Activated CD8-positive, alpha-beta memory T cell treated with anti-CD3 and anti-CD28 coated beads for 36 hours (primary cell): Measurements from ENCODE around the gene IDI2. TPM values are rescaled to one million over a fixed set of nuclear protein-coding genes. Genes with fewer than 3 reads are reported as not detected.

Experiments
- CTCF ChIA-PET: fragments of 350-600 bp; sonication (Branson Sonifier 250); formaldehyde crosslinking; loops from one replicate; lab custom pipeline; 2021; ENCODE audit warnings: antibody characterized with exemption; lab: Charles Lee
- POLR2A ChIA-PET: fragments of 350-600 bp; sonication (Branson Sonifier 250); formaldehyde crosslinking; loops from one replicate; lab custom pipeline; 2021; ENCODE audit warnings: antibody characterized with exemption; lab: Charles Lee
- total RNA-seq, 2 experiments: library from RNA; stranded (reverse); gene quantifications; one replicate each; pipeline ENCODE4 v1.2.3, GENCODE V29; 2021

IDI2 gene
- total RNA-seq, 2 experiments from 2014 or later: not detected

- ChIA-PET CTCF (interaction anchor here (0.6 kb wide), 1 partner anchor 546 kb away, joined by 3 read pairs; no protein-coding TSS in a partner anchor), POLR2A (no interaction called here)
Observed at GRCh38 chr10:970311-971149, 55.1 kb downstream of the IDI2 start.

DNA sequence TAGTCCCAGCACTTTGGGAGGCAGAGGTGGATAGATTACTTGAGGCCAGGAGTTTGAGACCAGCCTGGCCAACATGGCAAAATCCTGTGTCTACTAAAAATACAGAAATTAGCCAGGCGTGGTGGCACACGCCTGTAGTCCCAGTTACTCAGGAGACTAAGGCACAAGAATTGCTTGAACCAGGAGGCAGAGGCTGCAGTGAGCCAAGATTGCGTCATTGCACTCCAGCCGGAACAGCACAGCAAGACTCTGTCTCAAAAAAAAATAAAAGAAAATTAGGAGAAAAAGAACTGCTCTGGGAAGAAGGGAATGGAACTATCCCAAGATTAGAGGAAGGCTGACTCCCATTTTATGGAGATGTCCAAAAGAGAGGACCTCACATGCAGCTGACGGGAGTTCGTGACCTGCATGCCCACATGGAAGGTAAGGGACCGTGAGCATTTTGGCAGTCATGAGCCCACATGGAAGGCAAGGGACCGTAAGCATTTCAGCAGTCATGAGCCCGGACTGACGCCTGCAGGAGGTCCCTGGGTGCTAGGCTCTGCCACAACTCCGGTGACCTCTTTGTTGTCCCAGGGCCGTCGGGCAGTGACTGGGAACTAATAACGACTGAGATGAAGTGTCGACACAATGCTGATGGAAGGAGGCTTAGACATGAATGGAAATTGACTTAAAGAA lies 56.0 kb downstream of the IDI2 start:
- POLR2A ChIA-PET: no interaction called here
- CTCF ChIA-PET: no interaction called here

Other genes starting within 250 kb of the IDI2 start
- gene LARP4B, start 94.2 kb downstream of the IDI2 start, total RNA-seq: 100 to 1,000 TPM; 127 to 137 TPM
- 100 to 1,000 TPM; 147 to 150 TPM for gene GTPBP4, start 37.4 kb downstream of the IDI2 start, total RNA-seq
- gene IDI1, start 23.3 kb upstream of the IDI2 start, total RNA-seq: 10 to 100 TPM; 59.1 to 64.5 TPM
- 10 to 100 TPM; 13.5 to 16.7 TPM for gene WDR37, start 30.5 kb upstream of the IDI2 start, total RNA-seq